WTC11 (cell line): ENCODE results near the gene RSPH1. TPM values are rescaled to one million over a fixed set of nuclear protein-coding genes. Genes with fewer than 3 reads are reported as not detected.

Source experiments
- ATAC-seq: fragments of 200-7000 bp; cut with Tn5 transposase; 2 replicates; pipeline ENCODE4 v1.10.0; 2021; ENCODE audit warnings: mild to moderate bottlenecking, moderate library complexity
- CTCF ChIA-PET: fragments of 300-600 bp; sonication (Branson Sonifier 250); formaldehyde crosslinking; loops from one replicate; lab custom pipeline; 2021; ENCODE audit warnings: antibody characterized with exemption; lab: Charles Lee
- POLR2A ChIA-PET: fragments of 350-600 bp; sonication (Branson Sonifier 250); formaldehyde crosslinking; loops from one replicate; lab custom pipeline; 2021; ENCODE audit warnings: antibody characterized with exemption; lab: Charles Lee
- DNase-seq: peaks from one replicate; pipeline ENCODE4 v3.0.0; 2021; ENCODE audit warnings: low spot score
- H3K27ac Mint-ChIP-seq: 2 replicates; pipeline ENCODE4 v1.8.0; 2021; ENCODE audit warnings: mixed read lengths
- H3K27me3 Mint-ChIP-seq: 2 replicates; pipeline ENCODE4 v1.8.0; 2021; ENCODE audit warnings: low read depth, mild to moderate bottlenecking, moderate library complexity, mixed read lengths
- H3K36me3 Mint-ChIP-seq: 2 replicates; pipeline ENCODE4 v1.8.0; 2021; ENCODE audit warnings: mixed read lengths
- H3K4me1 Mint-ChIP-seq: 2 replicates; pipeline ENCODE4 v1.8.0; 2022; ENCODE audit warnings: mixed read lengths
- H3K4me3 Mint-ChIP-seq: 2 replicates; pipeline ENCODE4 v1.8.0; 2021; ENCODE audit warnings: mild to moderate bottlenecking, moderate library complexity, mixed read lengths
- H3K9me3 Mint-ChIP-seq: 2 replicates; pipeline ENCODE4 v1.8.0; 2021; ENCODE audit warnings: mixed read lengths
- AR ChIP-seq: fragments of 250-450 bp; sonication (Bioruptor Pico); IDR thresholded peaks from 2 replicates; pipeline ENCODE4 v1.9.0; 2021; ENCODE audit warnings: mild to moderate bottlenecking
- ATF1 ChIP-seq: sonication (generic); formaldehyde crosslinking; IDR thresholded peaks from 2 replicates; pipeline ENCODE4 v1.8.1; 2023; ENCODE audit warnings: mild to moderate bottlenecking, moderate library complexity, missing genetic modification reagents
- E2F1 ChIP-seq: sonication (generic); formaldehyde crosslinking; IDR thresholded peaks from 2 replicates; pipeline ENCODE4 v1.8.0; 2022; ENCODE audit warnings: mild to moderate bottlenecking, missing genetic modification reagents
- FOXP4 ChIP-seq: sonication (generic); formaldehyde crosslinking; IDR thresholded peaks from 2 replicates; pipeline ENCODE4 v1.8.0; 2022; ENCODE audit warnings: mild to moderate bottlenecking, missing genetic modification reagents
- GABPB1 ChIP-seq: sonication (generic); formaldehyde crosslinking; IDR thresholded peaks from 2 replicates; pipeline ENCODE4 v1.8.1; 2023; ENCODE audit warnings: mild to moderate bottlenecking, missing genetic modification reagents
- HMGA2 ChIP-seq: fragments of 250-450 bp; sonication (Bioruptor Pico); IDR thresholded peaks from 2 replicates; pipeline ENCODE4 v1.4.0; 2021; ENCODE audit warnings: mild to moderate bottlenecking, moderate library complexity
- IRF2 ChIP-seq: sonication (generic); formaldehyde crosslinking; IDR thresholded peaks from 2 replicates; pipeline ENCODE4 v1.8.0; 2022; ENCODE audit warnings: low read depth, missing genetic modification reagents, borderline replicate concordance
- JUN ChIP-seq: sonication (generic); formaldehyde crosslinking; IDR thresholded peaks from 2 replicates; pipeline ENCODE4 v1.8.0; 2023; ENCODE audit warnings: mild to moderate bottlenecking, missing genetic modification reagents
- PREB ChIP-seq: sonication (generic); formaldehyde crosslinking; IDR thresholded peaks from 2 replicates; pipeline ENCODE4 v1.8.1; 2022; ENCODE audit warnings: mild to moderate bottlenecking, missing genetic modification reagents, moderate library complexity, borderline replicate concordance
- SOX15 ChIP-seq: fragments of 250-450 bp; sonication (Bioruptor Pico); IDR thresholded peaks from 2 replicates; pipeline ENCODE4 v1.9.0; 2021; ENCODE audit warnings: mild to moderate bottlenecking
- TEAD4 ChIP-seq: sonication (generic); formaldehyde crosslinking; IDR thresholded peaks from 2 replicates; pipeline ENCODE4 v1.8.0; 2022; ENCODE audit warnings: mild to moderate bottlenecking, missing genetic modification reagents
- USF1 ChIP-seq: sonication (generic); formaldehyde crosslinking; IDR thresholded peaks from 2 replicates; pipeline ENCODE4 v1.8.0; 2022; ENCODE audit warnings: mild to moderate bottlenecking, missing genetic modification reagents
- ZNF138 ChIP-seq: sonication (generic); formaldehyde crosslinking; conservative IDR thresholded peaks from 2 replicates; pipeline ENCODE4 v1.8.1; 2022; ENCODE audit warnings: mild to moderate bottlenecking, moderate library complexity, missing genetic modification reagents
- ZNF219 ChIP-seq: sonication (generic); formaldehyde crosslinking; IDR thresholded peaks from 2 replicates; pipeline ENCODE4 v1.8.0; 2023; ENCODE audit warnings: missing genetic modification reagents, mild to moderate bottlenecking, borderline replicate concordance
- ZNF263 ChIP-seq: sonication (generic); formaldehyde crosslinking; IDR thresholded peaks from 2 replicates; pipeline ENCODE4 v1.8.1; 2022; ENCODE audit warnings: low read depth, mild to moderate bottlenecking, moderate library complexity, missing genetic modification reagents
- total RNA-seq: library from RNA; stranded (reverse); gene quantifications from 3 replicates; pipeline ENCODE4 v1.2.3, GENCODE V29; 2021
- TF ChIP-seq, protein P1 (sequence below): sonication (generic); formaldehyde crosslinking; IDR thresholded peaks from 2 replicates; pipeline ENCODE4 v1.8.0; 2023; ENCODE audit warnings: missing genetic modification reagents, mild to moderate bottlenecking, borderline replicate concordance

Gene RSPH1
- total RNA-seq, 1 experiment from 2014 or later = 0.11 TPM

- TF ChIP-seq IRF2 (CRISPR knock-in tag) = no peak
- TF ChIP-seq, all 79 proteins: peak for 0
Measured at GRCh38 chr21:42484966-42485365, 11.1 kb downstream of the RSPH1 start (continued).

DNA sequence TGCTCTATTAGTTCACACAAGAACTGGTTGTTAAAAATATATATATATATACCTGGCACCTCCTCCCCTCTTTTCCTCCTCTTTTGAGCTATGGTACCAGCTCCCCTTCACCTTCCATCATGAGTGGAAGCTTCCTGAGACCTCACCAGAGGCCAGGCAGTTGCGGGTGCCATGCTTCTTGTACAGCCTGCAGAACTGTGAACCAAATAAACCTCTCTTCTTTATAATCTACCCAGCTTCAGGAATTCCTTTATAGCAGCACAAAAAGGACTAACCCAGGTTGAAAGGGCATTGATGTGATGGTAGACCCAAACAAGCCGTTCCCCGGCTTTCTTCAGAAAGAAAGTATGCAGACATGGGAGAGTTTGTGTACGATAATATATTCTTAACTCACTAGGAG is 14.9 kb downstream of the RSPH1 start:
- CTCF ChIA-PET = no interaction called here
- H3K9me3 Mint-ChIP-seq = peaks cover 5% of the 10 kb centered on the region; the same call in 1 of the 2 replicates

More for the DNA sequence above, 14.9 kb downstream of the RSPH1 start:
- Mint-ChIP-seq H3K4me1 (no peaks in the 10 kb centered on the region), H3K4me3 (no peak overlapping the region), H3K27me3 (0 out of 2 replicates have a peak, but pooled peaks cover 4% of the 10 kb centered on the region), H3K36me3 (no peaks in the 10 kb centered on the region), H3K27ac (no peak overlapping the region)
- DNase-seq (no peak), ATAC-seq (no peak)
- POLR2A ChIA-PET = no interaction called here
- TF ChIP-seq USF1 (no peak), PREB (CRISPR knock-in tag) (no peak), ZNF263 (no peak), E2F1 (no peak), HMGA2 (CRISPR knock-in tag) (no peak), ZNF138 (CRISPR knock-in tag) (no peak), GABPB1 (CRISPR knock-in tag) (no peak), ZNF219 (no peak), JUN (CRISPR knock-in tag) (no peak), SOX15 (CRISPR knock-in tag) (no peak), ATF1 (CRISPR knock-in tag) (no peak), FOXP4 (CRISPR knock-in tag) (no peak), AR (CRISPR knock-in tag) (no peak), TEAD4 (CRISPR knock-in tag) (no peak)
- TF ChIP-seq, protein P1, sequence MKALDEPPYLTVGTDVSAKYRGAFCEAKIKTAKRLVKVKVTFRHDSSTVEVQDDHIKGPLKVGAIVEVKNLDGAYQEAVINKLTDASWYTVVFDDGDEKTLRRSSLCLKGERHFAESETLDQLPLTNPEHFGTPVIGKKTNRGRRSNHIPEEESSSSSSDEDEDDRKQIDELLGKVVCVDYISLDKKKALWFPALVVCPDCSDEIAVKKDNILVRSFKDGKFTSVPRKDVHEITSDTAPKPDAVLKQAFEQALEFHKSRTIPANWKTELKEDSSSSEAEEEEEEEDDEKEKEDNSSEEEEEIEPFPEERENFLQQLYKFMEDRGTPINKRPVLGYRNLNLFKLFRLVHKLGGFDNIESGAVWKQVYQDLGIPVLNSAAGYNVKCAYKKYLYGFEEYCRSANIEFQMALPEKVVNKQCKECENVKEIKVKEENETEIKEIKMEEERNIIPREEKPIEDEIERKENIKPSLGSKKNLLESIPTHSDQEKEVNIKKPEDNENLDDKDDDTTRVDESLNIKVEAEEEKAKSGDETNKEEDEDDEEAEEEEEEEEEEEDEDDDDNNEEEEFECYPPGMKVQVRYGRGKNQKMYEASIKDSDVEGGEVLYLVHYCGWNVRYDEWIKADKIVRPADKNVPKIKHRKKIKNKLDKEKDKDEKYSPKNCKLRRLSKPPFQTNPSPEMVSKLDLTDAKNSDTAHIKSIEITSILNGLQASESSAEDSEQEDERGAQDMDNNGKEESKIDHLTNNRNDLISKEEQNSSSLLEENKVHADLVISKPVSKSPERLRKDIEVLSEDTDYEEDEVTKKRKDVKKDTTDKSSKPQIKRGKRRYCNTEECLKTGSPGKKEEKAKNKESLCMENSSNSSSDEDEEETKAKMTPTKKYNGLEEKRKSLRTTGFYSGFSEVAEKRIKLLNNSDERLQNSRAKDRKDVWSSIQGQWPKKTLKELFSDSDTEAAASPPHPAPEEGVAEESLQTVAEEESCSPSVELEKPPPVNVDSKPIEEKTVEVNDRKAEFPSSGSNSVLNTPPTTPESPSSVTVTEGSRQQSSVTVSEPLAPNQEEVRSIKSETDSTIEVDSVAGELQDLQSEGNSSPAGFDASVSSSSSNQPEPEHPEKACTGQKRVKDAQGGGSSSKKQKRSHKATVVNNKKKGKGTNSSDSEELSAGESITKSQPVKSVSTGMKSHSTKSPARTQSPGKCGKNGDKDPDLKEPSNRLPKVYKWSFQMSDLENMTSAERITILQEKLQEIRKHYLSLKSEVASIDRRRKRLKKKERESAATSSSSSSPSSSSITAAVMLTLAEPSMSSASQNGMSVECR (CRISPR knock-in tag) = no peak
